GM10266 (cell line): ENCODE measurements around the gene APOA1.
"Not testable (repeated sequence)": the region's sequence is repeated elsewhere in the genome, so short reads cannot be mapped to it uniquely, and the experiment has no call there.

Source experiments
- DNase-seq: peaks from one replicate; pipeline ENCODE4 v3.0.0; 2012; ENCODE audit errors: extremely low spot score
- CTCF ChIP-seq: IDR thresholded peaks from 2 replicates; pipeline ENCODE4 v1.5.1; 2012; ENCODE audit warnings: mild to moderate bottlenecking, low read depth; ENCODE audit not compliant: control insufficient read depth, insufficient read depth; ENCODE audit errors: missing control alignments

Gene APOA1

GRCh38 chr11:116813170-116813569 is 24.3 kb downstream of the APOA1 start:
- no peak for DNase-seq

GRCh38 chr11:116812109-116812508 is 25.3 kb downstream of the APOA1 start:
- TF ChIP-seq CTCF = no peak
- no peak for DNase-seq

More at GRCh38 chr11:116813170-116813569, 24.3 kb downstream of the APOA1 start:
- no peak for TF ChIP-seq CTCF

GRCh38 chr11:116811194-116811593 is 26.2 kb downstream of the APOA1 start:
- DNase-seq = no peak
- no peak for TF ChIP-seq CTCF

GRCh38 chr11:116808262-116809175 is 28.9 kb downstream of the APOA1 start:
- DNase-seq = no peak
- no peak for TF ChIP-seq CTCF

- no peak for TF ChIP-seq CTCF
- no peak for DNase-seq
Observed at GRCh38 chr11:116807601-116808261, 29.7 kb downstream of the APOA1 start.

- DNase-seq = no peak
- no peak for TF ChIP-seq CTCF
Observed at GRCh38 chr11:116804001-116804400, 33.4 kb downstream of the APOA1 start.

- DNase-seq = not testable (repeated sequence)
Observed at GRCh38 chr11:116801662-116802061, 35.8 kb downstream of the APOA1 start.
